Measurements from ENCODE around the gene IP6K1. TPM values are rescaled to one million over a fixed set of nuclear protein-coding genes. Genes with fewer than 3 reads are reported as not detected.
A peak's percentile ranks its signal among the peaks of the same experiment; 100 is the strongest.

IP6K1 gene
- total and polyA plus RNA-seq, 4 donors: 16.1 to 54.9 (median 32.5) TPM

DNA sequence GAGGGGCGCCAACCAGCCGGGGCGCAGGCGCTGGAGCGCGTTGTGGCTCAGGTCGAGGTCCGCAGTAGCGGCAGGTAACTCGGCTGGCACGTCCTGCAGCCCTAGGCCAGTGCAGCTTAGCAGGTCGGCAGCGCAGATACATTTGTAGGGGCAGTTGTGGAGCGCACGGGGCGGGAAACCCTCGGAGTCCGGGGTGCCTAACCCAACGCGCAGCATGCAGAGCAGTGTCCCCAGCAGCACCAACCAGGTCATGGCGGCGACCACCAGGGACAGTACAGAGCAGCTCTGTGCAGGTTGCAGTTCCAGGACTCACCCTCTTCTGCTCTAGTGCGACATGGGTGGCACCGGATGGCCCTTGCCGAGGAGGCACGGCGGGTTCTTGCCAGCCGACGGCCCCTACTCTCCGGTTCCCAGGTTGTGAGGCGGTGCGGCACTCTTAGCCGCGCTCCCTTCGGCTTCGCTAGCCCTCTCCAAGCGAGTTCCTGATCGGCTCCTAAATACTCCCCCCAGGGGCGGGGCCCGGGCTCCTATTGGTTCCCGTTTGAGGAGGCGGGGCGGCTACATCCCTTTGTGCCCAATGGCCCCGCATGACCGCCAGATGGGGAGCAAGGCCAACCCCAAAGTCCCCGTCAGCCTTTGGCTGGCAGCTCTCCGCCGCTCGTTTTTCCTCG is 67.0 kb downstream of the IP6K1 start, which contains the start of gene AMIGO3:
AMIGO3 (minus strand) TSS at position 471 of the 671 bp plus-strand sequence; CDS start at position 252, 219 bp downstream.
- peak; percentile 68 for ATAC-seq (ENCODE audit: insufficient read depth, low FRiP score)
- Histone ChIP-seq H3K4me3 (peak within 1 kb of the TSS; percentile 1), H3K4me1 (ENCODE audit: control insufficient read depth in 5 of 5, insufficient read depth in 5 of 5, low read length in 5 of 5) (peaks cover 0 to 26% (median 11%) of the 10 kb centered on the region in 5 donors), H3K27ac (ENCODE audit: low read depth in 1 of 2, low read length in 1 of 2) (peak within 1 kb of the TSS in 1 of 2 donors; percentile 23), H3K27me3 (ENCODE audit: control insufficient read depth in 3 of 3, insufficient read depth in 3 of 3, low read length in 2 of 3) (no peaks in the 10 kb centered on the region), H3K36me3 (ENCODE audit: control insufficient read depth in 4 of 4, insufficient read depth in 4 of 4, low read length in 4 of 4) (peaks cover 0 to 31% (median 17%) of the 10 kb centered on the region in 4 donors), H3K9me3 (ENCODE audit: control insufficient read depth in 4 of 4, insufficient read depth in 3 of 4, low read length in 3 of 4) (no peaks in the 10 kb centered on the region), H3K9ac (ENCODE audit: insufficient read depth in 1 of 2, low read length in 2 of 2) (no peak within 1 kb of the TSS)
- DNase-seq: peak; percentile 95 to 96 (median 95)
- peak; percentile 40 for TF ChIP-seq CTCF (IDR thresholded peaks at IDR 0.05; ENCODE audit: control extremely low read depth, extremely low read depth)
- WGBS, 2 donors: 0 to 1% methylated on average over 50 of the region's 50 CpGs

GRCh38 chr3:49718858-49719213 is 67.5 kb downstream of the IP6K1 start:
- no peaks in the 10 kb centered on the region for H3K9me3 ChIP-seq (ENCODE audit: control insufficient read depth in 4 of 4, insufficient read depth in 3 of 4, low read length in 3 of 4)
- peaks cover 0 to 31% (median 17%) of the 10 kb centered on the region in 4 donors for H3K36me3 ChIP-seq (ENCODE audit: control insufficient read depth in 4 of 4, insufficient read depth in 4 of 4, low read length in 4 of 4)
- no peak for ATAC-seq (ENCODE audit: insufficient read depth, low FRiP score)
- no peaks in the 10 kb centered on the region for H3K27me3 ChIP-seq (ENCODE audit: control insufficient read depth in 3 of 3, insufficient read depth in 3 of 3, low read length in 2 of 3)
- TF ChIP-seq CTCF (IDR thresholded peaks at IDR 0.05; ENCODE audit: control extremely low read depth, extremely low read depth): no peak
- 6 to 10% methylated on average over 33 of the region's 33 CpGs for WGBS, 2 donors
- H3K9ac ChIP-seq (ENCODE audit: insufficient read depth in 1 of 2, low read length in 2 of 2): no peak overlapping the region
- H3K4me3 ChIP-seq: peak overlapping the region; percentile 1
- peak in 2 of 3 donors; percentile 19 to 27 for DNase-seq
- peak overlapping the region in 1 of 2 donors; percentile 23 for H3K27ac ChIP-seq (ENCODE audit: low read depth in 1 of 2, low read length in 1 of 2)
- peaks cover 0 to 25% (median 11%) of the 10 kb centered on the region in 5 donors for H3K4me1 ChIP-seq (ENCODE audit: control insufficient read depth in 5 of 5, insufficient read depth in 5 of 5, low read length in 5 of 5)

GRCh38 chr3:49717959-49718857 is 68.1 kb downstream of the IP6K1 start:
- no peak for TF ChIP-seq CTCF (IDR thresholded peaks at IDR 0.05; ENCODE audit: control extremely low read depth, extremely low read depth)
- WGBS, 2 donors: 62 to 70% methylated on average over 69 to 75 of the region's 75 CpGs
- peaks cover 0 to 25% (median 11%) of the 10 kb centered on the region in 5 donors for H3K4me1 ChIP-seq (ENCODE audit: control insufficient read depth in 5 of 5, insufficient read depth in 5 of 5, low read length in 5 of 5)
- no peak overlapping the region for H3K9ac ChIP-seq (ENCODE audit: insufficient read depth in 1 of 2, low read length in 2 of 2)
- no peak overlapping the region for H3K4me3 ChIP-seq
- H3K27me3 ChIP-seq (ENCODE audit: control insufficient read depth in 3 of 3, insufficient read depth in 3 of 3, low read length in 2 of 3): no peaks in the 10 kb centered on the region
- H3K36me3 ChIP-seq (ENCODE audit: control insufficient read depth in 4 of 4, insufficient read depth in 4 of 4, low read length in 4 of 4): peaks cover 0 to 31% (median 17%) of the 10 kb centered on the region in 4 donors
- DNase-seq (peak in 1 of 3 donors; percentile 18), ATAC-seq (ENCODE audit: insufficient read depth, low FRiP score) (no peak)
- no peak overlapping the region for H3K27ac ChIP-seq (ENCODE audit: low read depth in 1 of 2, low read length in 1 of 2)
- H3K9me3 ChIP-seq (ENCODE audit: control insufficient read depth in 4 of 4, insufficient read depth in 3 of 4, low read length in 3 of 4): no peaks in the 10 kb centered on the region
